ENCODE measurements around the gene MYLK. TPM values are rescaled to one million over a fixed set of nuclear protein-coding genes. Genes with fewer than 3 reads are reported as not detected.

The MYLK gene
- total and polyA plus RNA-seq, 9 of the 15 experiments (the other 6 are each of a cell fraction or from before 2014, with no cell fraction given), result 0.11 to 0.53 (median 0.18) TPM; not detected in 2

- TF ChIP-seq CREB3 (tag; conservative IDR thresholded peaks at IDR 0.05; ENCODE audit: low read depth), result no peak
Measured at GRCh38 chr3:123809597-123809996, 74.5 kb downstream of the MYLK start (continued).

- no TSS peak for BruUV-seq (replicated peaks)
- H3K9ac ChIP-seq (ENCODE audit: insufficient read depth in 1 of 2, low read depth in 2 of 2, low read length in 2 of 2), result no peak overlapping the region
- WGBS (ENCODE audit: insufficient coverage, low coverage, missing lambda C conversion rate), result 6% methylated on average over 2 of the region's 2 CpGs
- H3K79me2 ChIP-seq (ENCODE audit: control insufficient read depth, insufficient read depth, low read length), result no peaks in the 10 kb centered on the region
- H3K9me3 ChIP-seq (replicated peaks; ENCODE audit: control insufficient read depth, insufficient read depth, low read depth, low read length), result no peaks in the 10 kb centered on the region
- H3K9me1 ChIP-seq (ENCODE audit: control insufficient read depth, insufficient read depth, low read length), result no peaks in the 10 kb centered on the region
- H2AFZ ChIP-seq (ENCODE audit: low read depth, low read length), result no peak overlapping the region
- DNase-seq (ENCODE audit: extremely low read depth in 1 of 4, low spot score in 3 of 4), result no peak
- no peaks in the 10 kb centered on the region for H4K20me1 ChIP-seq (replicated peaks; ENCODE audit: control insufficient read depth, insufficient read depth, low read length)
- peaks cover 0 to 4% of the 10 kb centered on the region in 2 experiments; a peak in 1 of 5 replicates for H3K27me3 ChIP-seq (ENCODE audit: control insufficient read depth in 2 of 2, insufficient read depth in 2 of 2, low read length in 2 of 2)
- no peak overlapping the region for H3K27ac ChIP-seq (ENCODE audit: extremely low read depth, low read depth, low read length)
- intact Hi-C loops (cut with micrococcal nuclease) (no loop called here), in situ Hi-C loops (cut with MboI) (no loop called here)
- FAIRE-seq, result no peak
- no peak overlapping the region for H3K4me3 ChIP-seq
- no peak overlapping the region for H3K4me2 ChIP-seq (ENCODE audit: insufficient read depth, low read length)
- ChIA-PET POLR2A (no interaction called here), CTCF (ENCODE audit: low intra/inter-chr PET ratio) (no interaction called here)
- ATAC-seq, result no peak
- no peaks in the 10 kb centered on the region for H3K4me1 ChIP-seq (replicated peaks in 1 of 2; ENCODE audit: control insufficient read depth in 2 of 2, insufficient read depth in 2 of 2, low read length in 2 of 2)
- H3K36me3 ChIP-seq (ENCODE audit: control insufficient read depth, insufficient read depth, low read length), result no peaks in the 10 kb centered on the region
- no peak for TF ChIP-seq XRCC5 (IDR thresholded peaks at IDR 0.05; ENCODE audit: low read depth, low read length)
- no peak for TF ChIP-seq MTA2 (IDR thresholded peaks at IDR 0.05; ENCODE audit: low read depth)
- TF ChIP-seq MYBL2 (IDR thresholded peaks at IDR 0.05; ENCODE audit: low read depth), result no peak
- no peak for TF ChIP-seq MYBL2 (CRISPR knock-in tag; IDR thresholded peaks at IDR 0.05; ENCODE audit: borderline replicate concordance)
- TF ChIP-seq EP300 (IDR thresholded peaks at IDR 0.05; ENCODE audit: low read length), result no peak
- no peak for TF ChIP-seq ZBTB34 (CRISPR knock-in tag; IDR thresholded peaks at IDR 0.05)
- no peak for TF ChIP-seq DEAF1 (CRISPR knock-in tag; IDR thresholded peaks at IDR 0.05)
- TF ChIP-seq ZNF316 (IDR thresholded peaks at IDR 0.05), result no peak
- no peak for TF ChIP-seq ZNF354B (CRISPR knock-in tag; IDR thresholded peaks at IDR 0.05)
- no peak for TF ChIP-seq BRF1 (IDR thresholded peaks at IDR 0.05; ENCODE audit: borderline replicate concordance, extremely low read depth, insufficient read length)
- TF ChIP-seq SNAPC5 (CRISPR knock-in tag; IDR thresholded peaks at IDR 0.05), result no peak
- no peak for TF ChIP-seq ZNF507 (tag; conservative IDR thresholded peaks at IDR 0.05)
- no peak for TF ChIP-seq ZFX (CRISPR knock-in tag; IDR thresholded peaks at IDR 0.05)
- no peak for TF ChIP-seq CBFA2T2 (conservative IDR thresholded peaks at IDR 0.05)
- TF ChIP-seq GABPA (tag; conservative IDR thresholded peaks at IDR 0.05; ENCODE audit: low read depth), result no peak
- no peak for TF ChIP-seq ATF3 (IDR thresholded peaks at IDR 0.05)
- TF ChIP-seq ATF3 (CRISPR knock-in tag; conservative IDR thresholded peaks at IDR 0.05), result no peak
- TF ChIP-seq MXI1 (IDR thresholded peaks at IDR 0.05; ENCODE audit: low read depth, low read length), result no peak
Measured at GRCh38 chr3:123808812-123809211, 75.3 kb downstream of the MYLK start.

Measured in K562 (cell line).